ENCODE data around the gene SF3A1.

The SF3A1 gene

GRCh38 chr22:30286813-30287647 lies 69.7 kb downstream of the SF3A1 start:
- peak; percentile 60 for DNase-seq (ENCODE audit: low spot score)

- DNase-seq (ENCODE audit: low spot score): no peak
Measured at GRCh38 chr22:30286331-30286730, 70.4 kb downstream of the SF3A1 start.

GRCh38 chr22:30285846-30286200 lies 70.9 kb downstream of the SF3A1 start:
- DNase-seq (ENCODE audit: low spot score): no peak

GRCh38 chr22:30285176-30285845 lies 71.4 kb downstream of the SF3A1 start:
- no peak for DNase-seq (ENCODE audit: low spot score)

GRCh38 chr22:30284666-30285065 lies 72.0 kb downstream of the SF3A1 start:
- no peak for DNase-seq (ENCODE audit: low spot score)

GRCh38 chr22:30284172-30284571 lies 72.5 kb downstream of the SF3A1 start:
- DNase-seq (ENCODE audit: low spot score): no peak

- DNase-seq (ENCODE audit: low spot score): no peak
Measured at GRCh38 chr22:30283342-30283741, 73.4 kb downstream of the SF3A1 start.

GRCh38 chr22:30282616-30283046 lies 74.1 kb downstream of the SF3A1 start:
- no peak for DNase-seq (ENCODE audit: low spot score)
